HG03196 (cell line): Measurements from ENCODE around the gene PARP4.
"Not testable (repeated sequence)": the region's sequence is repeated elsewhere in the genome, so short reads cannot be mapped to it uniquely, and the experiment has no call there.

Experiments
- ATAC-seq: cut with Tn5 transposase; IDR thresholded peaks from one replicate; pipeline ENCODE4 v1.9.1; 2021; ENCODE audit not compliant: unreplicated experiment

The PARP4 gene

DNA sequence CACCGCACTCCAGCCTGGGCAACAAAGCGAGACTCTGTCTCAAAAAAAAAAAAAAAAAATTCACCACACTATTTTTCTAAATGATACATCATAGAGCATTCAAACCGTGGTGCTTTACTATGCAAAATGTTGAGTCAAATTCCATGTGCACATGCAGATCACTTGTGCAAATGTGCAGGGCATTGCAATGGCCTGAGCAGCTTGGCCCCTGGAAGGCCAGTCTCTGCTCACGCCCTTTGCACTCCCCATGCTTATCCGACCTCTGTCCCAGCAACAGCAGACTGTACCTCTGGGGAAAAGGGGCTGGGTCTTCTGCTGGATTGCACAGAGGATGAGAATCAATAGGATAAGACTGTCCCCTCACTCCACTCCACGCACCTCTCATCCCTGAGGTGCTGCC, 58.5 kb downstream of the PARP4 start:
- ATAC-seq: no peak

DNA sequence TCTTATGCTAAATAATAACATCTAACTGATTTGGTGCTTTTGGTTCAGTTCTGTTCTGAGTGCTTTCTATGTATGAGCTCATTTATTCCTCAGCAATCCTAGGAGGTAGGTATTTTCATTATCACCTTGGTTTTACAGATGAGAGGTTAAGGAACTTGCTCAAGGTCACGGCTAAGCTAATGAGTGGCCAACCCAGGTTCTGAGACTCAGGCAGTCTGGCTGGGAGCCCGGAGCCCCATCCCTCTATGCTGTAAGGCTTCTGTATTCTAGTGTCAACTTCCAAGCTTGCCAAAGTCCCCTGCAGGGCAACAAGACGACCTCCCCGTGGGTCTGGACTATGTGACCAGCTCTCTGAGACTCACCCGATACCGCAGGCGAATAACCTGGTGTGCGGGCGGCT, 60.5 kb downstream of the PARP4 start:
- no peak for ATAC-seq

DNA sequence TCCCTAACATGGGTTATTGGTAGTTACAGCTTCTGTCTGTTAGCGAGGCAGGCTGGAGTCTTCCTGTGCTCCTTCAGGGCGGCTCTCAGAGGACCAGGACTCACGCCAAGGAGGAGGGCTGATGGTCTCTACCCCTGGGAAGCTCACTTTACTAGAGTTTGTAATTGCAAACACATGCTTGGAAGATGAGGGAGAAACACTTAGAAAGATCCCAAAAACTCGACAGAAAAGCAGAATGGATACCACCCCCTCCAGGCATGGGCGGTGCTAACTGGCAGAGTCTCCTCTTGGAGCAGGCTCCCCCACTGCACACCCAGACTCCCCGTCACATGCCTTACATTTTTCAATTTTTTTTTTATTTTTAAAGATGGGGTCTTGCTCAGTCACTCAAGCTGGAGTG, 62.0 kb downstream of the PARP4 start:
- no peak for ATAC-seq

DNA sequence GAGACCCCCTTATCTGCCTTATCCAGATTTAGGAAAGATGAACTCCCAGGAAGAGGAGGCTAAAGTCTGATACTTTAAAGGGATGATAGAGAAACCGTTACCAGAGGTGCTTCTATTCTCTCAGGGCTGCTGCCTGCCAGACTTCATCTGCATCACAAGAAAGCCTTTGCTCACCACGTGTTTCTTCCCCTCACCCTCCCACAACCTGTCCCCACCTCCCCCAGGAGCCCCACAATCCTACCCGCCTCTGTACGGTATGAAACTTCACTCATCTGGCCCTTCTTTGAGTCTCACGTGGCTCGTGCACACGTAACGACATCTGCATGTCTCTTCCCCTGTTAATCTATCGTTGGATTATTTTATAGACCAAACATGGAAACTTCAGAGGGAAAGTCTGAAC, 67.7 kb downstream of the PARP4 start:
- not testable (repeated sequence) for ATAC-seq

DNA sequence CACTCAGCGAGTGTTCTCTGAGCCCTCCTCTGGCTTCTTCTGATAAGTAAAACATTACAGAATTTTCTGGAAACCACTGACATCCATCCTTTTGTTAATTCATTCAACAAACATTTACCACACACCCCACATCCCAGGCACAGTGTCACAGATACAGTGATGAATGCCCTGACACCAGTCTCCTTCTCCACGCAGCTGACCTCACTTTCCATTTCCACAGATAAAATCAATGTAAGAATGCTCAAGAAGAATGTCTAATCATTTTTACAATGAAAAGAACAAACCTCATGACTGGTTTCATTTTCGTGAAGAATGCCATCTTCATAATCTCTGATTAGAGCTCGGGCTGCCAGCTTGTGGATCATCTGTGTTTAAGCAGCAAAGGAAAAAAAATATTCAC, 69.2 kb downstream of the PARP4 start:
- no peak for ATAC-seq

DNA sequence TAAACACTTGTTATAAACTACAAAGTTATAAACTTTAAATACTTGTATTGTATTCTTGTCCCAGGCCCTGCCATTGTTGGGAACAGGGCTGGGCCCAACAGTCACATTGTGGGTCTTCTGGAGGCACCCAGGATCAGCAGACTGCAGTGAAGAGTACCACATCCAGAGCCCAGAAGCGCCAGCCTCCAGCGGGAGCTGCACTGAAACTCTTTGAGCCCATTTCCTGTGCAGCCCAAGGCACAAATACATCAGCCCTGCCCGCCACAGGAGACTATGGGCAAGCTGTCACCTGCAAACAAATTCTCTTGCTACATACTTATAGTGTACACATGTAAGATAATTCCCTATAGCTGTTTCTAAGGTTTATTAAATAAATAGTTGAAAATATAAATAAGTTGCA, 86.5 kb downstream of the PARP4 start:
- not testable (repeated sequence) for ATAC-seq

DNA sequence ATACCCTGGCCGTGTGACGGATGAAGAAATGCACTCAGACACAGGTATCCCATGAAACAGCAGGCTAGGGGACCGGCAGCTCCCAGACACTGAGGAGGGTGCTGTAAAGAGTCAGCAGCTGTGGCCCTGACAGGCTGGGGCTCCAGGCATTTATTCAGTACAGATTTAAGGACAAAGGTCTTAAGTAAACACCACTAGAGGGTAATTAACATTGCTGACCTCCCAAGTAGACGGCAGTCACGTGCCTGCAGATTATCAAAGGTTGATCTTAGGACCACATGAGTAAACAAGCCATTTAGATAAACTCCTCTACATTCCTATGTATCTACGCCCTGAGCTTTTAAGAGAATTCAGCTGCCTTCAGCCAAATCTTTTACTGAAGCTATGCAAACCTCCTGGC, 92.9 kb downstream of the PARP4 start:
- ATAC-seq: not testable (repeated sequence)

DNA sequence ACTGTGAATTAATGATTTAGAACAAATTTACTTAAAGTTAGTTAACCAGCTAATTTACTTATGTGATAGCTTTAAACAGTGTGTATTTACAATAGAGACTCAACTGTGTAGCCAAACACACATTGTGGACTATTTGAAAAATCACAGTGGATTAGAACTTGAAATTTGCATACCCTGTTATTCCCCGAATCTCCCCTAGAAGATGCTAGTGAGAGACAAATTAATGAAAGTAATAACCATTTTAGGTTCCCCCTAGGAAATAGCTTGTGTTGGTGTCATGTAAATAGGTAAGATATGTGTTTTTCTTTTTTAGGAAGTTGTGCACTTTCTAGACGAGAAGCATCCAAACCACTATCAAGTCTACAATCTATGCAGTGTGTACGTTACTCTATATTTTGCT, 104.7 kb downstream of the PARP4 start:
- ATAC-seq: no peak

DNA sequence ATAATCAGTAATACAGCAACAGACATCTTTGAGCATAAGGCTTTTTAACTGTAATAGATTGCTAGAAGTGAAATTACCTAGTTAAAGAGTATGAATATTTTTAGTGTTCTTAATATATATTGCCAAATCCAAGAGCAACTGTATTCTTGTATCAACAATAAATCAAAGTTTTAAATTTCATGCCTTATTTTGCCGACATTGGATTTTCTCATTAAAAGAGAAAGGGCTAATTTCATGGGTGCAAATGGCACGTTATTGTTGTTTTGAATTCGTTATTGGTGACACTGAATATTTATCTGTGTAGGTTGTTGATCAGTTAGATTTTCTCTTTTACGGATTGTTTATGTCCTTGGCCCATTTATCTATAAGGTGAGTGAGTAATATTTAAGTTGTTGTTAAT, 106.1 kb downstream of the PARP4 start:
- ATAC-seq: no peak

DNA sequence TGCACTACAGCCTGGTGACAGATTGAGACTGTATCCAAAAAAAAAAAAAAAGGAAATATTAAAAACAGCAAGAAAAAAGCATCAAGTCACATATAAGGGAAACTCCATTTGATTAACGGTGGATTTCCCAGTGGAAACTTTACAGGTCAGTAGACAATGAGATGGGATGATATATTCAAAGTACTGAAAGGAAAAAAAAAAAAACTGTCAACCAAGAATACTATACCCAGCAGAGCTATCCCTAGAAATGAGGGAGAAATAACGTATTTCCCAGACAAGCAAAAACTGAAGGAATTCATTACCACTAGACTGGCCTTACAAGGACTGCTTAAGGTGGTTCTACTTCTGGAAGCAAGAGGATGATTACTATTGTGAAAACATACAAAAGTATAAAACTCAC, 115.8 kb downstream of the PARP4 start:
- ATAC-seq: no peak

DNA sequence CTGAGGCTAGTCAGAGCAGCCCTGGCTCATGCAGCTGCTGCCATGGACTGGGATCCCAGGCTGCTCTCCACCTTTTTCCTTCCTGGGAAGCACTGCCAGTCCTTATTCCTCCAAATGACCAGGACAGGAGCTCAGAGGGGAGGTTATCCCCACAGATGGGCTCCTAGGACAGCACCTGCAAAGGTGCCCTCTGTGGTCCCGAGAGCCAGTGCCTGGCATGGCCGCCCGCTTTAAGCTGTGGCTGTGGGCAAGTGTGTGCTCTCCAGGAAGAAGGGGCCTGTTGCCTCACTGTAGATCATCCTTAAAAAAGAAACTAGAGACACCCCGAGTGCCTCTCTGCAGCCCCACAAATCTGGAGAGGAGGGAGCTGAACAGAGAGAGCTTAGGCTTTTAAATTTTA, 119.6 kb downstream of the PARP4 start:
- ATAC-seq: no peak

DNA sequence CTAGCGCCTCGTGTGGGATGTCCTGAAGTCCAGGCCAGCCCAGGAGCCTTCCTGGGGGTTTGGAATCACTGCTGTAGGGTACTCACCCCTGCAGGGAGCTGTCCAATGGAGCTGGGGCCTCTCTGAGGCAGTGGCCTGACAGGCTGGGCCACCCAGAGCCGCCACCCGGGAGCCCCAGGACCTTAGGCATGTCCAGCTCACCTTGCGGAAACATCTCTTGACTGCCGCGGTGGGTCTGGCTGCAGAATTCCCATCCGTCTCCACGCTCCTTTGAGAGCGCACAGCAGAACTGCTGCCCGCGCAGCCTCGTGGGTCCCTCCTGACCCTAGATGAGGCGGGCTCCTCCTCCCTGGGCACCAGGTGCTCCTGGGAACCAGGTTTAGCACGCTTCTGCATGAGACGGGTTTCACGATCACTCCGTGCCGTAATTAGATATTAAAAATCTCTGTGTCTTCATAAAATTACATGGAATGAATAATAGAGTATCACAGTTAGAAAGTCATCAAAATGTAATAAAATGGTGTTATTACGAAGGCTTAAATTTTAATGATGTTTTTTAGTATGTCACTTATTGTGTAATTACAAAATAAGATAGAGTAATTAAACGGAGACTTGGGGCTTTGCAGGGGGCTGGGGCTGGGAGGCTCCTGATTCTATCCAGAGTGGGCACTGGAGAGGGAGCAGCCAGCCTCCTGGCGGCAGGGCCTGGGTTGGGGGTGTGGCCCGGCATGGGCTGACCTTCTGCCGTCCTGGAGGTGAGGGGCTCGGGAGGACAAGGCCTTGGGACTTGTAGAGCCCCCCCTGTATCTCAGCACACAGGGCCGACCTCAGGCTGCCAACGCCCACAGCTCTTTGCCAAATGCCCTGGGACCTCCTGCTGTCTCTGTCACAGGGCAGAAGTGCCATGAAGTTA, 120.6 kb downstream of the PARP4 start:
- not testable (repeated sequence) for ATAC-seq

DNA sequence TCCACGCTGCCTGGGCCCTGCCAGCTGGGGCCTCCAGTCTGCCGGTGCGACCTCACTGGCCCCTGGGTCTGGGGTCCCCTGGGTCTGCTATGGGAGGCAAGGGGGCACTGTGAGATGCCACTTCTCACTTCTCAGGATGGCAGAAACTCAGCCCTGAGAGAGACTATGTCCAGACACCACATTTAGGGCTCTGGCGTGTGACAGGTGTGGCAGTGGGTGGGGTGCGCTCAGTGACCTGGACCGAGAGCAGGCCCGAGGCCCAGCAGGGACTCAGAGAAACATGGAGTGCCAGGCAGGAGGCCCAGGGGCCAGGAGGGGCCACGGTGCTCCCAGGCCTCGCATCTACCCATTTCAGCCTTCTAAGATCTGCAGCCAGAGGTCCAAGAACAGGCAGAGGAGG, 121.8 kb downstream of the PARP4 start:
- not testable (repeated sequence) for ATAC-seq

DNA sequence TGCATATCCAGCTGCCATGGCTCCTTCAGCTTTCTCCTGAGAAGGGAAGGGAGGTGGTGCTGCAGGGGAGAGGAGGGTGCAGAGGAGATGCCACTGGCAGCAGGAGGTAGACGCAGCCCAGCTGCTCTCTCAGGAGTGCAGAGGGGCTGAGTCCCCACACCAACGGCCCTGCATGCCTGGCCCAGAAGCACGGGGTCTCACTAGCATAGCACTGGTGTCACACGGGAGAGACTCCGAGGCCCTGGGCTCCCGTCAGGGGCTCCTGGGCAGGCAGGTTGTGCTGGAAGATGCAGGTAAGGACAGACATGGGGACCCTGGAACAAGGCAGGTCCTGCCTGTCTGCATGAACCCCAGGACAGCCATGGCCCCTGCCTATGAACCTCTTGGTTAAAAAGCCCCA, 123.1 kb downstream of the PARP4 start:
- ATAC-seq: no peak

DNA sequence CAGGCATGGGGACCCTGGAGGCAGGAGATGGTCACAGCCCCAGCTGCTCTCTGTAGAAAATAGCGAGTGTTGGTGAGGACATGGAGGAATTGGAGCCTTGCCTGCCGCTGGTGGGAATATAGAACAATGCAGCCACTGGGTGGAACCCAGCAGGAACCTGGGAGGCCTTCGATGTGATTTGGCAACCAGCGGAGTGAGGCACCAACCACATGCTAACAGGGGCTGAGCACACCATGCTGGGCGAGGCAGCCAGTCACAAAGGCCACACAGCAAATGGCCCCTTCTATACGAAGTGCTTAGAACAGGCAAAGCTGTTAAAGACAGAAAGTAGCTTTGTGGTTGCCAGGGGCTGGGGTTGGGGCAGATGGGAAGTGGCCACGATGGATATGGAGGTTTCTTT, 123.8 kb downstream of the PARP4 start:
- ATAC-seq: not testable (repeated sequence)

DNA sequence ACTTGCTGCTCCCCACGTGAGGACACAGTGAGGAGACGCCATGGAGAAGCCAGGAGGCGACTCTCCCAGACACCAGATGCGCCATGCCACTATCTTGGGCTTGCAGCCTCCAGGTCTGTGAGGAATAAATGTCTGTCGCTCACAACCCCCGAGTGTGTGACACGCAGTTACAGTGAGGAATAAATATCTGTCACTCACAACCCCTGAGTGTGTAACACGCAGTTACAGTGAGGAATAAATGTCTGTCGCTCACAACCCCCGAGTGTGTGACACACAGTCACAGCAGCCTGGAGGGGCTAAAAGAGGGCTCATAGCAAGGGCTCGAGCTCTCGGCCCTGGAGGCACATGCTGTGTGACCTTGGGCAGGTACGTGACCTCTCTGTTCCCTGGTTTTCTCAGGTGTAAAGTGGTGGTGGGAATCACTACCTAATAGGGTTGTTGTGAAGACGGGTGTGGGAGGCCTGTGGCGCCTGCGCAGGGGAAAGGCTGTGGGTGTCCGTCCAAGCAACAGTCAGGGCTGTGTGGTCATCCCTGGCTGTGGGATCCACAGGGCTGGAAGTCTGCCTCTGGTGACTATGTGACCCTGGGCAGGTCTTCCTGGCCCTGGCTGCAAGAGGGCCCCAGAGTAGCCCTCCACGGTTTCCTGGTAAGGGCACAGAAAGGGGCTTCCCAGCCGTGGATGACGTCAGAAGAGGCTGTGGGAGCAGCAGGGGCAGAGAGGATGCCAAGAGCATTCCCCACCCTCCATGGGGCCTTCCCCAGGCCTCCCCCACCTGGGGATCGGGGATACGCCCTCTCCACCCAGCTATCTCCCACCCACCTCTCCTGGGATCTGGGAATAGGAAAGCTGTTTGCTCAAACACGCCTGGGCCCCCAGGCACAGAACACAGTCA, 125.5 kb downstream of the PARP4 start:
- ATAC-seq: no peak

DNA sequence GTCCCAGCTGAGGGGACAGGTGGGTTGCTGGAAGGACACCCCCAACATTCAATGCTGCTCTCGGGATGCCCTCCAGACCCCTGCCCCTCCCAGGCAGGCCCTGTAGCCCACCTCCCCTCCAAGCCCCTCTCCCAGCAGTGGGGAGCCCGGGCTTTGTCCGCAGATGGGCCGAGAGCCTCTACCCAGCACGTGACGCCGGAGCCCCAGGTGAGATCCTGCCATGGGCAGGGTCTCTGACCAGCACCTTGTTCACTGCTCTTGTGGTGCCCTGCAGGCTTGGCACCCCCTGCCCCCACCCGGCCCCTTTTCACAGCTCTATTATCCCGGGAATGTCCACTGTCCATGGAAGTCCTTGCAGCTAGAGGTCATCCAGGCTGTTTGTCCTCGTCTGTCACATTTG, 126.7 kb downstream of the PARP4 start:
- ATAC-seq: no peak

DNA sequence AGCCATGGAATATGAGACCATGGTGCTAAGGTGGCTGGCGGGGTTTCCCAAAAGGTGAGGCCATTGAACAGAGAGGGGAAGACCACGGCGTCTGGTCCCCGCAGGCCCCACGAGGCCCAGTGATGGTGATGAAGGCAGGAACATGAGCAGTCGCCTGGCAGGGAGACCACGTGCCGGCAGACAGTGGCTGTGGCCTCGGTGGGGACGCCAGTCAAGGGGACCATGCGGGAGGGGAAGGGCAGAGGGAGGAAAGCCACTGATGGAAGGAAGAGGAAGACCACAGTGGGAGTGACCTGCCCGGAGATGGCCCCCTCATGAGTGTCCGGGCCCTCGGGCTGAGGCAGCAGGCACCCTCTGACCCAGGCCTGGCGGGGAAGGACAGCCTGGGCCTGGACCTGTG, 127.6 kb downstream of the PARP4 start:
- ATAC-seq: not testable (repeated sequence)

DNA sequence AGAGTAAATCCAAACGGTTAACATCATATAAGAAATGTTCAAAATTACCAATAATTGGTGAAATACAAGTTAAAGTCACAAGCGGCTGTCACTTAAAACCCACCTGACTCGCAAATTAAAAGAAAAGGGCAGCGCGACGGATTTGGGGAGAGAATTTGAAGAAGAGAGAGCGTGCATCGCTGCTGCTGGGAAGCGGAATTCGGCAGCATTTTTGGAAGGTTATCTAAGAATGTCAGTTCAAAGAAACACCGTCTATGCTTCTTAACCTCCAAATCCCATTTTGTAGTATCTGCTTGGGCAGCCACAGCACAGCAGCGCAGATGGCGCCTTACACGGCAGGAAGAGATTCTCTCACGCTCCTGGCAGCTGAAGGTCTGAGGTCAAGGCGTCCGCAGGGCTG, 128.5 kb downstream of the PARP4 start:
- not testable (repeated sequence) for ATAC-seq

DNA sequence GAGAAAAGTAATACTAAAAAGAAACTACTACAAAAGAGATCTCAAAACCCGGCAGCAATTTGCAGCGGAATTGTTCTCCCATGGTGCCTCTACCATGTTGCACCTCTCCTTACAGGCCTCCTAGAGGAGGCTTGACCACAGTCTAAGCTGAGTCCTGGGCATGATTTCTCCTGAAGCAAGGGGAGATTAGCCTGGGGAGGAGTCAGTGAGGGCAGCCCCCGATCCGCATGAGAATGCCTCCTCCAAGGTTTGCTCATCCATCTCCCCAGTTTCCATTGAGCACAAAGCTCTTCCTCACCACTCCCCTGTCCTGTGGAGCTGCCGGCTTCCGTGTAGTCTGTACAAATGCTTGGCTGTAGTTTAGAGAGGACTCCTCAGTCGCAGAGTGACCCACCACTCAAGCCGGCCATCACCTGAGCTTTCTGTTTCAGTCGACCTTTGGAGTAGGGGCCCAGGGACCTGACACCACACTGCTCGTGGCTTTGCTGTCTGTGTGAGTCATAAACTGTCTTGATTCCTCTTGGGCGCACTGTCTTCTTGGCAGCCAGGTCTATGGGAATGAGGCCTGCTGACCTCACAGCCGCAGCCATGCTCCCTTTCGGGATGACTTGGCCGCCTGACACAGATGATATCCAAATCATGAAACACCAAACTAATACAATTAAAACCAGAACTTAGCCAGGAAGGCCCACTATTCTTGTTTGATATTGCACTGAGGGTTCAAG, 130.9 kb downstream of the PARP4 start:
- no peak for ATAC-seq

DNA sequence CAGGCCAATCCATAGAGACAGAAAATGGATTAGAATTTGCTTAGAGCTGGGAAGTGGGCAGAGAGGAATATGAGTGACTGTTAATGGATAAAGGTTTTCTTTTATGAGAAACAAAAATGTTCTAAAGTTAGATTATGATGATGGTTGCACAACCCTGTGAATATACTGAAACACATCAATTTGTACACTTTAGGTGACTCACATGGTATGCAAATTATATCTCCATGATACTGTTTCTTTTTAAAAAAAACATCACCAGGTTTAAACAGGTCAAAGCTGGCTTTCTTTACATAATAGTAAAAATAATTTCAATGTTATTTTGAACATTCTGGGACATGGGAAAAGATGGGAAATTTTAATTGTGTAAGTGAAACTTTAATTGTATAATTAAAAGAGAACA, 131.7 kb downstream of the PARP4 start:
- ATAC-seq: not testable (repeated sequence)
